NCI-H524 (cell line): ENCODE data around the gene PRKCE.

Experiments used
- DNase-seq, 2 experiments: peaks; one replicate each; lab custom pipeline; 2025; lab: John Stamatoyannopoulos, UW

Gene PRKCE

GRCh38 chr2:46045888-46046287 is 394.4 kb downstream of the PRKCE start:
- DNase-seq: no peak

GRCh38 chr2:46047290-46047689 is 395.8 kb downstream of the PRKCE start:
- no peak for DNase-seq

- DNase-seq: no peak
Observed at GRCh38 chr2:46048693-46049092, 397.2 kb downstream of the PRKCE start.

GRCh38 chr2:46050027-46050426 is 398.6 kb downstream of the PRKCE start:
- DNase-seq: no peak

GRCh38 chr2:46050489-46050888 is 399.0 kb downstream of the PRKCE start:
- DNase-seq: no peak

- DNase-seq: no peak
Observed at GRCh38 chr2:46051085-46051484, 399.6 kb downstream of the PRKCE start.

GRCh38 chr2:46053564-46053963 is 402.1 kb downstream of the PRKCE start:
- no peak for DNase-seq

GRCh38 chr2:46056541-46056940 is 405.1 kb downstream of the PRKCE start:
- no peak for DNase-seq

- no peak for DNase-seq
Observed at GRCh38 chr2:46058140-46058539, 406.7 kb downstream of the PRKCE start.

GRCh38 chr2:46062637-46063412 is 411.4 kb downstream of the PRKCE start:
- DNase-seq: peak; percentile 67 to 74

- DNase-seq: no peak
Observed at GRCh38 chr2:46064396-46064795, 412.9 kb downstream of the PRKCE start.

GRCh38 chr2:46065152-46065551 is 413.7 kb downstream of the PRKCE start:
- DNase-seq: no peak

- DNase-seq: no peak
Observed at GRCh38 chr2:46066116-46066515, 414.6 kb downstream of the PRKCE start.

GRCh38 chr2:46066601-46067000 is 415.1 kb downstream of the PRKCE start:
- no peak for DNase-seq

GRCh38 chr2:46067062-46067461 is 415.6 kb downstream of the PRKCE start:
- no peak for DNase-seq

GRCh38 chr2:46067501-46068305 is 416.2 kb downstream of the PRKCE start:
- no peak for DNase-seq

- DNase-seq: no peak
Observed at GRCh38 chr2:46068636-46069035, 417.2 kb downstream of the PRKCE start.

GRCh38 chr2:46071074-46071473 is 419.6 kb downstream of the PRKCE start:
- DNase-seq: no peak

- DNase-seq: peak; percentile 49 to 85
Observed at GRCh38 chr2:46072101-46072820, 420.8 kb downstream of the PRKCE start.

GRCh38 chr2:46073540-46074046 is 422.1 kb downstream of the PRKCE start:
- DNase-seq: peak in 1 of 2 experiments; percentile 23

GRCh38 chr2:46074501-46074900 is 423.0 kb downstream of the PRKCE start:
- DNase-seq: peak; percentile 86 to 94

GRCh38 chr2:46075848-46076247 is 424.4 kb downstream of the PRKCE start:
- DNase-seq: no peak
